HEK293 (cell line): Measurements from ENCODE around the gene EBP.

Experiments used
- GLIS1 ChIP-seq: fragments of 450-650 bp; formaldehyde crosslinking; IDR thresholded peaks from 2 replicates; pipeline ENCODE4 v1.5.1; 2016; ENCODE audit warnings: missing biosample characterization, missing genetic modification characterization
- HOXA7 ChIP-seq: sonication (generic); formaldehyde crosslinking; IDR thresholded peaks from 2 replicates; pipeline ENCODE4 v1.8.1; 2022; ENCODE audit warnings: missing genetic modification reagents, borderline replicate concordance
- SCRT1 ChIP-seq: fragments of 450-650 bp; formaldehyde crosslinking; IDR thresholded peaks from 2 replicates; pipeline ENCODE4 v1.5.1; 2016; ENCODE audit warnings: missing biosample characterization, missing genetic modification characterization, borderline replicate concordance
- ZBTB21 ChIP-seq: fragments of 450-650 bp; formaldehyde crosslinking; IDR thresholded peaks from 2 replicates; pipeline ENCODE4 v1.5.1; 2017; ENCODE audit warnings: missing biosample characterization, missing genetic modification characterization
- ZFHX2 ChIP-seq: fragments of 450-650 bp; formaldehyde crosslinking; conservative IDR thresholded peaks from 2 replicates; pipeline ENCODE4 v1.5.1; 2016; ENCODE audit warnings: missing biosample characterization, missing genetic modification characterization
- ZNF138 ChIP-seq: fragments of 450-650 bp; formaldehyde crosslinking; IDR thresholded peaks from 2 replicates; pipeline ENCODE4 v1.5.1; 2016; ENCODE audit warnings: missing biosample characterization, missing genetic modification characterization, borderline replicate concordance
- ZNF768 ChIP-seq: fragments of 450-650 bp; formaldehyde crosslinking; IDR thresholded peaks from 2 replicates; pipeline ENCODE4 v1.5.1; 2018; ENCODE audit warnings: missing biosample characterization, mild to moderate bottlenecking, missing genetic modification characterization
- ZNF830 ChIP-seq: fragments of 450-650 bp; IDR thresholded peaks from 2 replicates; pipeline ENCODE4 v1.5.0; 2018; ENCODE audit warnings: missing biosample characterization, missing genetic modification characterization, low read depth, mild to moderate bottlenecking, moderate library complexity
- TF ChIP-seq, protein P1 (sequence below): fragments of 450-650 bp; formaldehyde crosslinking; IDR thresholded peaks from 2 replicates; pipeline ENCODE4 v1.5.1; 2017; ENCODE audit warnings: missing biosample characterization, mild to moderate bottlenecking, missing genetic modification characterization, moderate library complexity
- TF ChIP-seq, protein P2 (sequence below): fragments of 450-650 bp; formaldehyde crosslinking; IDR thresholded peaks from 2 replicates; pipeline ENCODE4 v1.5.1; 2016; ENCODE audit warnings: missing biosample characterization, missing genetic modification characterization, borderline replicate concordance
- TF ChIP-seq, protein P3 (sequence below): fragments of 450-650 bp; formaldehyde crosslinking; IDR thresholded peaks from 2 replicates; pipeline ENCODE4 v1.5.1; 2016; ENCODE audit warnings: missing biosample characterization, missing genetic modification characterization
- TF ChIP-seq, protein P4 (sequence below): fragments of 450-650 bp; formaldehyde crosslinking; IDR thresholded peaks from 2 replicates; pipeline ENCODE4 v1.5.1; 2016; ENCODE audit warnings: missing biosample characterization, missing genetic modification characterization
- TF ChIP-seq, protein P5 (sequence below): sonication (generic); formaldehyde crosslinking; IDR thresholded peaks from 2 replicates; pipeline ENCODE4 v1.8.1; 2022; ENCODE audit warnings: mild to moderate bottlenecking, moderate library complexity, missing genetic modification reagents

DNA sequence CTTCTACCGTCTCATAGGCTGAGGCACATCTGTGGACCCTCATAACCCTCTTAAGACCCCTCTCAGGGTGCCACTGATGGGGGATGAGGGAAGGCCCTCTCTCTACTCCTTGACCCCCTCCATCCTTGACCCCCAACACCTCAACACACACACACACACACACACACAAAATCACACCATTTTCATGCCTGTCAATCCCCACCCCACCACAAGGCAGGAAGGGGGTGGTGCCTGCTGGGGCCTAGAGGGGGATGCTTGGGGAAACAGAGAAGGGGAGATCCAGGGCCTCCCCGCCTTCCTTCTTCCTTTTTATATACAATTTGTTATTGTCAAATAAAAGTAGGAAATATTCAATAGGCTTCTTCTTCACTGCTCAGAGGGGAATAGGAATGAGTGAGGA is 1.2 kb upstream of the EBP start:
- TF ChIP-seq ZNF768 (tag by site-specific recombination) (no peak), SCRT1 (tag by site-specific recombination) (no peak), ZNF830 (tag by site-specific recombination) (no peak), ZNF138 (tag by site-specific recombination) (no peak), GLIS1 (tag by site-specific recombination) (no peak), ZFHX2 (tag by site-specific recombination) (no peak), HOXA7 (CRISPR knock-in tag) (no peak), ZBTB21 (tag by site-specific recombination) (no peak)
- TF ChIP-seq, protein P1, sequence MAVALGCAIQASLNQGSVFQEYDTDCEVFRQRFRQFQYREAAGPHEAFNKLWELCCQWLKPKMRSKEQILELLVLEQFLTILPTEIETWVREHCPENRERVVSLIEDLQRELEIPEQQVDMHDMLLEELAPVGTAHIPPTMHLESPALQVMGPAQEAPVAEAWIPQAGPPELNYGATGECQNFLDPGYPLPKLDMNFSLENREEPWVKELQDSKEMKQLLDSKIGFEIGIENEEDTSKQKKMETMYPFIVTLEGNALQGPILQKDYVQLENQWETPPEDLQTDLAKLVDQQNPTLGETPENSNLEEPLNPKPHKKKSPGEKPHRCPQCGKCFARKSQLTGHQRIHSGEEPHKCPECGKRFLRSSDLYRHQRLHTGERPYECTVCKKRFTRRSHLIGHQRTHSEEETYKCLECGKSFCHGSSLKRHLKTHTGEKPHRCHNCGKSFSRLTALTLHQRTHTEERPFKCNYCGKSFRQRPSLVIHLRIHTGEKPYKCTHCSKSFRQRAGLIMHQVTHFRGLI (tag by site-specific recombination): no peak
- TF ChIP-seq, protein P2, sequence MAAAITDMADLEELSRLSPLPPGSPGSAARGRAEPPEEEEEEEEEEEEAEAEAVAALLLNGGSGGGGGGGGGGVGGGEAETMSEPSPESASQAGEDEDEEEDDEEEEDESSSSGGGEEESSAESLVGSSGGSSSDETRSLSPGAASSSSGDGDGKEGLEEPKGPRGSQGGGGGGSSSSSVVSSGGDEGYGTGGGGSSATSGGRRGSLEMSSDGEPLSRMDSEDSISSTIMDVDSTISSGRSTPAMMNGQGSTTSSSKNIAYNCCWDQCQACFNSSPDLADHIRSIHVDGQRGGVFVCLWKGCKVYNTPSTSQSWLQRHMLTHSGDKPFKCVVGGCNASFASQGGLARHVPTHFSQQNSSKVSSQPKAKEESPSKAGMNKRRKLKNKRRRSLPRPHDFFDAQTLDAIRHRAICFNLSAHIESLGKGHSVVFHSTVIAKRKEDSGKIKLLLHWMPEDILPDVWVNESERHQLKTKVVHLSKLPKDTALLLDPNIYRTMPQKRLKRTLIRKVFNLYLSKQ (tag by site-specific recombination): no peak
- TF ChIP-seq, protein P3, sequence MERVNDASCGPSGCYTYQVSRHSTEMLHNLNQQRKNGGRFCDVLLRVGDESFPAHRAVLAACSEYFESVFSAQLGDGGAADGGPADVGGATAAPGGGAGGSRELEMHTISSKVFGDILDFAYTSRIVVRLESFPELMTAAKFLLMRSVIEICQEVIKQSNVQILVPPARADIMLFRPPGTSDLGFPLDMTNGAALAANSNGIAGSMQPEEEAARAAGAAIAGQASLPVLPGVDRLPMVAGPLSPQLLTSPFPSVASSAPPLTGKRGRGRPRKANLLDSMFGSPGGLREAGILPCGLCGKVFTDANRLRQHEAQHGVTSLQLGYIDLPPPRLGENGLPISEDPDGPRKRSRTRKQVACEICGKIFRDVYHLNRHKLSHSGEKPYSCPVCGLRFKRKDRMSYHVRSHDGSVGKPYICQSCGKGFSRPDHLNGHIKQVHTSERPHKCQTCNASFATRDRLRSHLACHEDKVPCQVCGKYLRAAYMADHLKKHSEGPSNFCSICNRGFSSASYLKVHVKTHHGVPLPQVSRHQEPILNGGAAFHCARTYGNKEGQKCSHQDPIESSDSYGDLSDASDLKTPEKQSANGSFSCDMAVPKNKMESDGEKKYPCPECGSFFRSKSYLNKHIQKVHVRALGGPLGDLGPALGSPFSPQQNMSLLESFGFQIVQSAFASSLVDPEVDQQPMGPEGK (tag by site-specific recombination): no peak
- TF ChIP-seq, protein P4, sequence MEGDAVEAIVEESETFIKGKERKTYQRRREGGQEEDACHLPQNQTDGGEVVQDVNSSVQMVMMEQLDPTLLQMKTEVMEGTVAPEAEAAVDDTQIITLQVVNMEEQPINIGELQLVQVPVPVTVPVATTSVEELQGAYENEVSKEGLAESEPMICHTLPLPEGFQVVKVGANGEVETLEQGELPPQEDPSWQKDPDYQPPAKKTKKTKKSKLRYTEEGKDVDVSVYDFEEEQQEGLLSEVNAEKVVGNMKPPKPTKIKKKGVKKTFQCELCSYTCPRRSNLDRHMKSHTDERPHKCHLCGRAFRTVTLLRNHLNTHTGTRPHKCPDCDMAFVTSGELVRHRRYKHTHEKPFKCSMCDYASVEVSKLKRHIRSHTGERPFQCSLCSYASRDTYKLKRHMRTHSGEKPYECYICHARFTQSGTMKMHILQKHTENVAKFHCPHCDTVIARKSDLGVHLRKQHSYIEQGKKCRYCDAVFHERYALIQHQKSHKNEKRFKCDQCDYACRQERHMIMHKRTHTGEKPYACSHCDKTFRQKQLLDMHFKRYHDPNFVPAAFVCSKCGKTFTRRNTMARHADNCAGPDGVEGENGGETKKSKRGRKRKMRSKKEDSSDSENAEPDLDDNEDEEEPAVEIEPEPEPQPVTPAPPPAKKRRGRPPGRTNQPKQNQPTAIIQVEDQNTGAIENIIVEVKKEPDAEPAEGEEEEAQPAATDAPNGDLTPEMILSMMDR (tag by site-specific recombination): no peak
- TF ChIP-seq, protein P5, sequence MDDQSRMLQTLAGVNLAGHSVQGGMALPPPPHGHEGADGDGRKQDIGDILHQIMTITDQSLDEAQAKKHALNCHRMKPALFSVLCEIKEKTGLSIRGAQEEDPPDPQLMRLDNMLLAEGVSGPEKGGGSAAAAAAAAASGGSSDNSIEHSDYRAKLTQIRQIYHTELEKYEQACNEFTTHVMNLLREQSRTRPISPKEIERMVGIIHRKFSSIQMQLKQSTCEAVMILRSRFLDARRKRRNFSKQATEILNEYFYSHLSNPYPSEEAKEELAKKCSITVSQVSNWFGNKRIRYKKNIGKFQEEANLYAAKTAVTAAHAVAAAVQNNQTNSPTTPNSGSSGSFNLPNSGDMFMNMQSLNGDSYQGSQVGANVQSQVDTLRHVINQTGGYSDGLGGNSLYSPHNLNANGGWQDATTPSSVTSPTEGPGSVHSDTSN (CRISPR knock-in tag): no peak
